ENCODE measurements around the gene IRX6.

The IRX6 gene

GRCh38 chr16:55325080-55325447 lies 1.1 kb downstream of the IRX6 start:
- DNase-seq (ENCODE audit: insufficient read length) (no peak), FAIRE-seq (no peak)
- no peak for TF ChIP-seq TAF1 (IDR thresholded peaks at IDR 0.05; ENCODE audit: borderline replicate concordance, low read depth, low read length)
- TF ChIP-seq POLR2A (IDR thresholded peaks at IDR 0.05; ENCODE audit: low read depth, low read length): no peak
- no peak for TF ChIP-seq POLR2AphosphoS5 (IDR thresholded peaks at IDR 0.05; ENCODE audit: low read depth, low read length)

GRCh38 chr16:55325458-55326109 lies 1.6 kb downstream of the IRX6 start:
- TF ChIP-seq POLR2AphosphoS5 (IDR thresholded peaks at IDR 0.05; ENCODE audit: low read depth, low read length) (no peak), TAF1 (IDR thresholded peaks at IDR 0.05; ENCODE audit: borderline replicate concordance, low read depth, low read length) (no peak), POLR2A (IDR thresholded peaks at IDR 0.05; ENCODE audit: low read depth, low read length) (no peak)
- no peak for FAIRE-seq

GRCh38 chr16:55326261-55327092 lies 2.5 kb downstream of the IRX6 start:
- FAIRE-seq (no peak), DNase-seq (ENCODE audit: insufficient read length) (no peak)

More at GRCh38 chr16:55325458-55326109, 1.6 kb downstream of the IRX6 start:
- no peak for DNase-seq (ENCODE audit: insufficient read length)

GRCh38 chr16:55328611-55329569 lies 4.9 kb downstream of the IRX6 start:
- DNase-seq (ENCODE audit: insufficient read length): no peak
- FAIRE-seq: no peak
- TF ChIP-seq POLR2AphosphoS5 (IDR thresholded peaks at IDR 0.05; ENCODE audit: low read depth, low read length): no peak
- TF ChIP-seq POLR2A (IDR thresholded peaks at IDR 0.05; ENCODE audit: low read depth, low read length): no peak
- no peak for TF ChIP-seq TAF1 (IDR thresholded peaks at IDR 0.05; ENCODE audit: borderline replicate concordance, low read depth, low read length)

More at GRCh38 chr16:55326261-55327092, 2.5 kb downstream of the IRX6 start:
- TF ChIP-seq POLR2AphosphoS5 (IDR thresholded peaks at IDR 0.05; ENCODE audit: low read depth, low read length) (no peak), TAF1 (IDR thresholded peaks at IDR 0.05; ENCODE audit: borderline replicate concordance, low read depth, low read length) (no peak), POLR2A (IDR thresholded peaks at IDR 0.05; ENCODE audit: low read depth, low read length) (no peak)

- FAIRE-seq: no peak
- TF ChIP-seq POLR2AphosphoS5 (IDR thresholded peaks at IDR 0.05; ENCODE audit: low read depth, low read length): no peak
- TF ChIP-seq POLR2A (IDR thresholded peaks at IDR 0.05; ENCODE audit: low read depth, low read length): no peak
- TF ChIP-seq TAF1 (IDR thresholded peaks at IDR 0.05; ENCODE audit: borderline replicate concordance, low read depth, low read length): no peak
- no peak for DNase-seq (ENCODE audit: insufficient read length)
These were observed 5.9 kb downstream of the IRX6 start for GRCh38 chr16:55329791-55330428.

GRCh38 chr16:55330781-55331647 lies 7.0 kb downstream of the IRX6 start:
- no peak for TF ChIP-seq POLR2A (IDR thresholded peaks at IDR 0.05; ENCODE audit: low read depth, low read length)
- no peak for TF ChIP-seq POLR2AphosphoS5 (IDR thresholded peaks at IDR 0.05; ENCODE audit: low read depth, low read length)
- no peak for TF ChIP-seq TAF1 (IDR thresholded peaks at IDR 0.05; ENCODE audit: borderline replicate concordance, low read depth, low read length)
- DNase-seq (ENCODE audit: insufficient read length) (no peak), FAIRE-seq (no peak)

GRCh38 chr16:55331648-55332185 lies 7.7 kb downstream of the IRX6 start:
- FAIRE-seq: no peak
- TF ChIP-seq TAF1 (IDR thresholded peaks at IDR 0.05; ENCODE audit: borderline replicate concordance, low read depth, low read length): no peak
- TF ChIP-seq POLR2AphosphoS5 (IDR thresholded peaks at IDR 0.05; ENCODE audit: low read depth, low read length): no peak
- TF ChIP-seq POLR2A (IDR thresholded peaks at IDR 0.05; ENCODE audit: low read depth, low read length): no peak
- no peak for DNase-seq (ENCODE audit: insufficient read length)

GRCh38 chr16:55333684-55334083 lies 9.7 kb downstream of the IRX6 start:
- DNase-seq (ENCODE audit: insufficient read length): no peak
- TF ChIP-seq POLR2AphosphoS5 (IDR thresholded peaks at IDR 0.05; ENCODE audit: low read depth, low read length) (no peak), TAF1 (IDR thresholded peaks at IDR 0.05; ENCODE audit: borderline replicate concordance, low read depth, low read length) (no peak), POLR2A (IDR thresholded peaks at IDR 0.05; ENCODE audit: low read depth, low read length) (no peak)
- no peak for FAIRE-seq

- FAIRE-seq (no peak), DNase-seq (ENCODE audit: insufficient read length) (no peak)
- no peak for TF ChIP-seq POLR2AphosphoS5 (IDR thresholded peaks at IDR 0.05; ENCODE audit: low read depth, low read length)
- no peak for TF ChIP-seq POLR2A (IDR thresholded peaks at IDR 0.05; ENCODE audit: low read depth, low read length)
- no peak for TF ChIP-seq TAF1 (IDR thresholded peaks at IDR 0.05; ENCODE audit: borderline replicate concordance, low read depth, low read length)
These were observed 14.6 kb downstream of the IRX6 start for GRCh38 chr16:55338646-55339045.

GRCh38 chr16:55340445-55340844 lies 16.4 kb downstream of the IRX6 start:
- DNase-seq (ENCODE audit: insufficient read length): no peak
- TF ChIP-seq POLR2AphosphoS5 (IDR thresholded peaks at IDR 0.05; ENCODE audit: low read depth, low read length) (no peak), POLR2A (IDR thresholded peaks at IDR 0.05; ENCODE audit: low read depth, low read length) (no peak), TAF1 (IDR thresholded peaks at IDR 0.05; ENCODE audit: borderline replicate concordance, low read depth, low read length) (no peak)
- FAIRE-seq: no peak
